ENCODE results near the gene GALNT16.

GRCh38 chr14:69285661-69286255 lies 25.8 kb downstream of the GALNT16 start:
- TF ChIP-seq POLR2AphosphoS5 (IDR thresholded peaks at IDR 0.05; ENCODE audit: borderline replicate concordance, low read depth, low read length) = no peak
- TF ChIP-seq EZH2 (IDR thresholded peaks at IDR 0.05) = no peak
- no peak for TF ChIP-seq FOXP2 (optimal IDR thresholded peaks at IDR 0.05; ENCODE audit: control extremely low read depth, extremely low read length, insufficient read depth)

Measured in SK-N-MC (cell line).